Measurements from ENCODE around the gene CUEDC2. TPM values are rescaled to one million over a fixed set of nuclear protein-coding genes. Genes with fewer than 3 reads are reported as not detected.

CUEDC2 gene
- total RNA-seq, 4 donors from 2014 or later = 26.2 to 51.6 (median 35.6) TPM

GRCh38 chr10:102401342-102401654 lies 31.1 kb downstream of the CUEDC2 start:
- no peak for DNase-seq
- no peaks in the 10 kb centered on the region for H3K36me3 ChIP-seq
- no peak overlapping the region for H3K4me3 ChIP-seq
- no peak overlapping the region for H3K27ac ChIP-seq
- H3K4me1 ChIP-seq = peaks cover 0 to 15% of the 10 kb centered on the region in 2 donors
- no peaks in the 10 kb centered on the region for H3K27me3 ChIP-seq
- no peaks in the 10 kb centered on the region for H3K9me3 ChIP-seq
- no peak for TF ChIP-seq CTCF (IDR thresholded peaks at IDR 0.05)
- no peak for TF ChIP-seq POLR2A (IDR thresholded peaks at IDR 0.05)
- intact Hi-C loops (cut with DNase I; ENCODE audit: low total_unique reads) = no loop called here

- H3K36me3 ChIP-seq = no peaks in the 10 kb centered on the region
Observed at GRCh38 chr10:102400598-102401341, 31.6 kb downstream of the CUEDC2 start.

GRCh38 chr10:102400076-102400475 lies 32.3 kb downstream of the CUEDC2 start:
- Histone ChIP-seq H3K27ac (peak overlapping the region; percentile 88 to 97), H3K36me3 (no peaks in the 10 kb centered on the region), H3K4me3 (no peak overlapping the region), H3K9me3 (no peaks in the 10 kb centered on the region), H3K4me1 (peaks cover 0 to 18% of the 10 kb centered on the region in 2 donors), H3K27me3 (no peaks in the 10 kb centered on the region)
- TF ChIP-seq POLR2A (IDR thresholded peaks at IDR 0.05) = no peak
- no peak for TF ChIP-seq CTCF (IDR thresholded peaks at IDR 0.05)
- intact Hi-C loops (cut with DNase I; ENCODE audit: low total_unique reads) = no loop called here
- no peak for DNase-seq

More at GRCh38 chr10:102400598-102401341, 31.6 kb downstream of the CUEDC2 start:
- Histone ChIP-seq H3K9me3 (no peaks in the 10 kb centered on the region), H3K27ac (no peak overlapping the region), H3K4me3 (no peak overlapping the region), H3K4me1 (peaks cover 0 to 18% of the 10 kb centered on the region in 2 donors), H3K27me3 (no peaks in the 10 kb centered on the region)
- intact Hi-C loops (cut with DNase I; ENCODE audit: low total_unique reads) = no loop called here
- TF ChIP-seq POLR2A (IDR thresholded peaks at IDR 0.05) = no peak
- no peak for TF ChIP-seq CTCF (IDR thresholded peaks at IDR 0.05)
- no peak for DNase-seq

- Histone ChIP-seq H3K36me3 (no peaks in the 10 kb centered on the region), H3K4me3 (peak overlapping the region; percentile 32 to 67), H3K4me1 (peaks cover 0 to 18% of the 10 kb centered on the region in 2 donors), H3K27me3 (no peaks in the 10 kb centered on the region), H3K27ac (peak overlapping the region; percentile 88 to 97), H3K9me3 (no peaks in the 10 kb centered on the region)
- peak; percentile 86 to 89 for DNase-seq
- TF ChIP-seq CTCF (IDR thresholded peaks at IDR 0.05) (peak; percentile 91 to 98 (median 94)), POLR2A (IDR thresholded peaks at IDR 0.05) (peak; percentile 41 to 70)
- intact Hi-C loops (cut with DNase I; ENCODE audit: low total_unique reads) = no loop called here
Observed at GRCh38 chr10:102399217-102400021, 33.0 kb downstream of the CUEDC2 start.
